Activated T-cell treated with anti-CD3 and anti-CD28 coated beads, Interleukin-2, amount 50 U/mL, for 24 hours (primary cell): ENCODE results near the gene CGB8.

Experiments
- DNase-seq: peaks from one replicate; pipeline ENCODE4 v3.0.0-alpha.2; 2020
- H3K27ac Mint-ChIP-seq: 2 replicates; pipeline ENCODE4 v1.8.0; 2020; ENCODE audit warnings: mild to moderate bottlenecking, mixed read lengths
- H3K27me3 Mint-ChIP-seq: 2 replicates; pipeline ENCODE4 v1.8.0; 2020; ENCODE audit warnings: mixed read lengths
- H3K36me3 Mint-ChIP-seq: 2 replicates; pipeline ENCODE4 v1.8.0; 2020; ENCODE audit warnings: low read depth, mixed read lengths
- H3K4me1 Mint-ChIP-seq: 2 replicates; pipeline ENCODE4 v1.8.0; 2020; ENCODE audit warnings: low read depth, mixed read lengths
- H3K4me3 Mint-ChIP-seq: 2 replicates; pipeline ENCODE4 v1.8.0; 2020; ENCODE audit warnings: mild to moderate bottlenecking, moderate library complexity, mixed read lengths
- H3K9me3 Mint-ChIP-seq: 2 replicates; pipeline ENCODE4 v1.8.0; 2020; ENCODE audit warnings: mixed read lengths

CGB8 gene

GRCh38 chr19:49014123-49014869, 34.6 kb downstream of the CGB8 start:
- Mint-ChIP-seq H3K9me3 (no peaks in the 10 kb centered on the region), H3K4me1 (peaks cover 16% of the 10 kb centered on the region), H3K27me3 (peaks cover 8% of the 10 kb centered on the region), H3K36me3 (peaks cover 78% of the 10 kb centered on the region), H3K27ac (no peak overlapping the region), H3K4me3 (no peak overlapping the region)
- no peak for DNase-seq

GRCh38 chr19:49011194-49011593, 37.7 kb downstream of the CGB8 start:
- H3K4me3 Mint-ChIP-seq: no peak overlapping the region
- no peaks in the 10 kb centered on the region for H3K27me3 Mint-ChIP-seq
- no peak overlapping the region for H3K27ac Mint-ChIP-seq
- no peak for DNase-seq
- no peaks in the 10 kb centered on the region for H3K4me1 Mint-ChIP-seq
- H3K9me3 Mint-ChIP-seq: no peaks in the 10 kb centered on the region
- peaks cover 88% of the 10 kb centered on the region for H3K36me3 Mint-ChIP-seq

GRCh38 chr19:49010453-49010852, 38.5 kb downstream of the CGB8 start:
- no peaks in the 10 kb centered on the region for H3K27me3 Mint-ChIP-seq
- H3K4me3 Mint-ChIP-seq: no peak overlapping the region
- peaks cover 88% of the 10 kb centered on the region for H3K36me3 Mint-ChIP-seq
- H3K27ac Mint-ChIP-seq: no peak overlapping the region
- no peaks in the 10 kb centered on the region for H3K9me3 Mint-ChIP-seq
- no peak for DNase-seq
- no peaks in the 10 kb centered on the region for H3K4me1 Mint-ChIP-seq

GRCh38 chr19:49009828-49010227, 39.1 kb downstream of the CGB8 start:
- Mint-ChIP-seq H3K4me1 (no peaks in the 10 kb centered on the region), H3K9me3 (no peaks in the 10 kb centered on the region), H3K27me3 (no peaks in the 10 kb centered on the region), H3K36me3 (peaks cover 88% of the 10 kb centered on the region), H3K27ac (no peak overlapping the region), H3K4me3 (no peak overlapping the region)
- DNase-seq: no peak

DNA sequence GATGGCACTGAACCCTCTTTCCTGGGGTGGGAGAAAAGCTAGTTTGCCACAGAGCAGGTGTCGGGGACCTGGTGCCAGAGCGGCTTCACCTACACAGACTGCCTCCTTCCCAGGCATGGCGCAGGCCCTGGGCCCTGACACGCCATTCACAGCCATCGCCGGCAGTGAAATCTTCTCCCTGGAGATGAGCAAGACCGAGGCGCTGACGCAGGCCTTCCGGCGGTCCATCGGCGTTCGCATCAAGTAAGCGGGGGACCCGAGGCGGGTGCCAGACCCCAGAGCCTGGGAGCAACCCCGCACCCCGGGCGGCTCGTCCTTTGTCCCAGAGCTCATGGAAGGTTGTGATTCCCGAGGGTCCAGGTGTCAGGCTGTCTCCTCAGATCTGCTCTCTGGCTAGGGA, 42.0 kb downstream of the CGB8 start:
- H3K4me1 Mint-ChIP-seq: no peaks in the 10 kb centered on the region
- no peaks in the 10 kb centered on the region for H3K27me3 Mint-ChIP-seq
- H3K4me3 Mint-ChIP-seq: no peak overlapping the region
- peaks cover 89% of the 10 kb centered on the region for H3K36me3 Mint-ChIP-seq
- H3K9me3 Mint-ChIP-seq: no peaks in the 10 kb centered on the region
- no peak overlapping the region for H3K27ac Mint-ChIP-seq
- DNase-seq: no peak

DNA sequence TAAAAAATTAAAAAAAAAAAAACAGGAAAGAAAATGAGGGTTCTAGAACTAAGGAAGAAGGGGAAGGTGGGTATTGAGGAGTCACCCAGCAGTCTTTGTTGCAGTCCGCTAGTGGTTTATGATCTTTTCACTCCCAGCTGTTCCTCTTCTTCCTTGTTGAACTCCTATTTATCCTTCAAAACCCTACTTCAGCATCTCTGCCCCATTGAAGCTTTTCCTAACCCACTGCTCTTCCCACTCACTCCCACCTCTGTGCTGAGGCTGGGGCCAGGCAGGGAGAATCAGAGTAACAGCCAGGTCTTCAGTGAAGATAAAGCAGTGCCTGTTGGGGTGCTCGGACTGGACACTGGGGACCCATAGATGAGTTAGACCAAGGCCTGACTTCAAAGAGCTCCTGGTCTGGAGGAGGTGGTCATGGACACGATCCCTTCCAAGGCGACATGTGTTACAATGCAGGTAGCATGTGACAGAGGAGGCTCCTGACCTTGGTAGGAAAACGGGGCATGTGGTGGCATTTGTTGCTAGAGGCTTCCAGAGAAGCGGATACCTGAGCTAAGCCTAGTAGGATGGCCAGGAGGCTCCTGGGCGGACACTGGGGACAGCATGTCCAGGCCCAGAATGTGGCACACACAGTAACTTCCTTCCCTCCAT, 43.8 kb downstream of the CGB8 start:
- Mint-ChIP-seq H3K27me3 (no peaks in the 10 kb centered on the region), H3K4me1 (no peaks in the 10 kb centered on the region), H3K36me3 (peaks cover 81% of the 10 kb centered on the region), H3K27ac (peak overlapping the region; percentile 31), H3K9me3 (no peaks in the 10 kb centered on the region), H3K4me3 (no peak overlapping the region)
- DNase-seq: no peak

GRCh38 chr19:49004133-49004532, 44.8 kb downstream of the CGB8 start:
- Mint-ChIP-seq H3K36me3 (peaks cover 81% of the 10 kb centered on the region), H3K27ac (no peak overlapping the region), H3K4me3 (no peak overlapping the region), H3K4me1 (peaks cover 9% of the 10 kb centered on the region), H3K27me3 (no peaks in the 10 kb centered on the region), H3K9me3 (no peaks in the 10 kb centered on the region)
- DNase-seq: no peak

DNA sequence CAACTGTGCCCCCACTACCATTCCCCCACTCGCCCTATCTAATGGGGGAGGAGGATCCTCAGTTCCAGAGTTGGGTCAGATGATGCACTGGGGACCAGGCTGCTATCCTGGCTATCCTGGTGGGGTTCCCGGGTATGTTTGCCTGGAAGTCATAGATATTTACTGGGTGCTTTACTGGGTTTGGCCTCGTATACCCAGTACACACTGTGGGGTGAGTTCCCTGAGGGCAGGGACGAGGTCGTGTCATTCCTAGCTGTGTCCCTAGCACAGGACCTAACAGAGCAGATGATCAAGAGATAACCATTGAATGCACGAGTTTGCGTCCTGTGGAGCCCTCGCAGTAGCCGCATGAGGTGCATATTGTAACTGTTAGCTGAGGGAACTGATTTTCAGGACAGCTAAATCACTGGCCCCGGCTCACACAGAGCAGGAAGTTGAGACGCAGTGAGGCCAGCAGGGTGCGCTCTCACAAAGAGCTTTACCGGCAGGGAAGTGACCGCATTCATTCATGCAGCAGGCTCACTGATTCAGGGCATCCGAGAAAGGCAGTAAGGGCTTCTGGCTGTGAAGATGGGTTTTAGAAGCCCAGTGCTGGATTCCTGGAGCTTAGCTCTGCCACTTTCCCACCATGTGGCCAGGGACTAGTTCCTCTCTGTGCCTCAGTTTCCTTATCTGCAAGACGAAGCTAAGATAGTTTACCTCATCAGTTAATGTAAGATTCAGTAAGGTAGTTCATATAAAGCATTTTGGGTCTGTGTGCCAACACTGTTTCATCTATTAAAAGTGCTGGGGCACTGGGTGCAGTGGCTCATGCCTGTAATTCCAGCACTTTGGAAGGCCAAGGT, 49.2 kb downstream of the CGB8 start:
- H3K36me3 Mint-ChIP-seq: peaks cover 75% of the 10 kb centered on the region
- H3K27ac Mint-ChIP-seq: peak overlapping the region; percentile 61
- H3K4me1 Mint-ChIP-seq: peaks cover 35% of the 10 kb centered on the region
- peak; percentile 79 for DNase-seq
- no peak overlapping the region for H3K4me3 Mint-ChIP-seq
- no peaks in the 10 kb centered on the region for H3K27me3 Mint-ChIP-seq
- no peaks in the 10 kb centered on the region for H3K9me3 Mint-ChIP-seq

DNA sequence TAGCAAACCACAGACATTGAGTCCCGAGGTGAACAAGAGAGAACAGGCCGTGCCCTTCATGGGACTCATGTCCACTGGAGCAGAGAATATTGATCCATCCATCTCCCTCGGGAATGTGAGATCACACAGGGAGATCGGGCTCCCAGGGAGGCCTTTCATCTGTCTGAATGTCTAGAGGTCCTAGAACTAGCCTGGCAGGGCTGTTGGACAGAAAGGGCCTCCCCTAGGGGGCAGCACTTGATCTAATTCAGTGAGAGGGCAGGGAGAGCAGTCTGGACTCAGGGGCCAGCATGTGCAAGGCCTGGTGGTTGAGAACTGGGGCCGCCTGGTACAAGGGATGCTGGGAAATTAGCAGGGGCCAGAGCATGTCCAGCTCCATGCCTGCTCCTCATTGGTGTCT, 50.9 kb downstream of the CGB8 start:
- H3K4me1 Mint-ChIP-seq: peaks cover 43% of the 10 kb centered on the region
- H3K27ac Mint-ChIP-seq: peak overlapping the region; percentile 9
- H3K4me3 Mint-ChIP-seq: no peak overlapping the region
- H3K27me3 Mint-ChIP-seq: no peaks in the 10 kb centered on the region
- H3K36me3 Mint-ChIP-seq: peaks cover 68% of the 10 kb centered on the region
- H3K9me3 Mint-ChIP-seq: no peaks in the 10 kb centered on the region
- peak; percentile 58 for DNase-seq
